Measurements from ENCODE around the gene HTT. TPM values are rescaled to one million over a fixed set of nuclear protein-coding genes. Genes with fewer than 3 reads are reported as not detected.

The HTT gene
- total RNA-seq (10 to 100 TPM; 28.3 to 63.2 (median 39.1) TPM), polyA plus RNA-seq (10 to 100 TPM; 13.3 to 35.2 TPM)
- long read RNA-seq, donor 1, partial matches to known transcripts: 9 of 48 reads
- long read RNA-seq, donor 1, other reads (novel, unspliced or antisense): 39 of 48 reads
- long read RNA-seq, donor 2: 0 reads
- long read RNA-seq, donor 3, partial matches to known transcripts: 15 of 36 reads
- long read RNA-seq, donor 3, other reads (novel, unspliced or antisense): 21 of 36 reads

DNA sequence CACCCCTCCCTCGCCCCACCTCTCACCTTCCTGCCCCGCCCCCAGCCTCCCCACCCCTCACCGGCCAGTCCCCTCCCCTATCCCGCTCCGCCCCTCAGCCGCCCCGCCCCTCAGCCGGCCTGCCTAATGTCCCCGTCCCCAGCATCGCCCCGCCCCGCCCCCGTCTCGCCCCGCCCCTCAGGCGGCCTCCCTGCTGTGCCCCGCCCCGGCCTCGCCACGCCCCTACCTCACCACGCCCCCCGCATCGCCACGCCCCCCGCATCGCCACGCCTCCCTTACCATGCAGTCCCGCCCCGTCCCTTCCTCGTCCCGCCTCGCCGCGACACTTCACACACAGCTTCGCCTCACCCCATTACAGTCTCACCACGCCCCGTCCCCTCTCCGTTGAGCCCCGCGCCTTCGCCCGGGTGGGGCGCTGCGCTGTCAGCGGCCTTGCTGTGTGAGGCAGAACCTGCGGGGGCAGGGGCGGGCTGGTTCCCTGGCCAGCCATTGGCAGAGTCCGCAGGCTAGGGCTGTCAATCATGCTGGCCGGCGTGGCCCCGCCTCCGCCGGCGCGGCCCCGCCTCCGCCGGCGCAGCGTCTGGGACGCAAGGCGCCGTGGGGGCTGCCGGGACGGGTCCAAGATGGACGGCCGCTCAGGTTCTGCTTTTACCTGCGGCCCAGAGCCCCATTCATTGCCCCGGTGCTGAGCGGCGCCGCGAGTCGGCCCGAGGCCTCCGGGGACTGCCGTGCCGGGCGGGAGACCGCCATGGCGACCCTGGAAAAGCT, at the start of gene HTT, which contains the start of gene HTT-AS:
Gene HTT, plus strand, starts transcription at position 604 of the 768 bp plus-strand sequence. Its CDS starts 145 bp downstream, at position 749.
Gene HTT-AS, minus strand, starts transcription at position 461 of the 768 bp plus-strand sequence.
- Histone ChIP-seq H3K9me3 (no peaks in the 10 kb centered on the region), H3K4me1 (ENCODE audit: insufficient read depth) (peaks cover 3% of the 10 kb centered on the region), H3K36me3 (no peaks in the 10 kb centered on the region), H3K4me3 (peak within 1 kb of the TSS; percentile 80), H3K27ac (peak within 1 kb of the TSS; percentile 85 to 86), H3K27me3 (no peaks in the 10 kb centered on the region)
- intact Hi-C loops (cut with DNase I): no loop called here
- peak; percentile 96 to 99 (median 97) for DNase-seq
- peak; percentile 47 for TF ChIP-seq POLR2A (IDR thresholded peaks at IDR 0.05)
- TF ChIP-seq EP300 (IDR thresholded peaks at IDR 0.05): no peak
- TF ChIP-seq, protein P1, sequence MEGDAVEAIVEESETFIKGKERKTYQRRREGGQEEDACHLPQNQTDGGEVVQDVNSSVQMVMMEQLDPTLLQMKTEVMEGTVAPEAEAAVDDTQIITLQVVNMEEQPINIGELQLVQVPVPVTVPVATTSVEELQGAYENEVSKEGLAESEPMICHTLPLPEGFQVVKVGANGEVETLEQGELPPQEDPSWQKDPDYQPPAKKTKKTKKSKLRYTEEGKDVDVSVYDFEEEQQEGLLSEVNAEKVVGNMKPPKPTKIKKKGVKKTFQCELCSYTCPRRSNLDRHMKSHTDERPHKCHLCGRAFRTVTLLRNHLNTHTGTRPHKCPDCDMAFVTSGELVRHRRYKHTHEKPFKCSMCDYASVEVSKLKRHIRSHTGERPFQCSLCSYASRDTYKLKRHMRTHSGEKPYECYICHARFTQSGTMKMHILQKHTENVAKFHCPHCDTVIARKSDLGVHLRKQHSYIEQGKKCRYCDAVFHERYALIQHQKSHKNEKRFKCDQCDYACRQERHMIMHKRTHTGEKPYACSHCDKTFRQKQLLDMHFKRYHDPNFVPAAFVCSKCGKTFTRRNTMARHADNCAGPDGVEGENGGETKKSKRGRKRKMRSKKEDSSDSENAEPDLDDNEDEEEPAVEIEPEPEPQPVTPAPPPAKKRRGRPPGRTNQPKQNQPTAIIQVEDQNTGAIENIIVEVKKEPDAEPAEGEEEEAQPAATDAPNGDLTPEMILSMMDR (IDR thresholded peaks at IDR 0.05): peak in 2 of 3 donors; percentile 31 to 40
- 0 to 1% (median 1%) methylated on average over 16 to 80 of the region's 81 CpGs for WGBS, 3 donors

DNA sequence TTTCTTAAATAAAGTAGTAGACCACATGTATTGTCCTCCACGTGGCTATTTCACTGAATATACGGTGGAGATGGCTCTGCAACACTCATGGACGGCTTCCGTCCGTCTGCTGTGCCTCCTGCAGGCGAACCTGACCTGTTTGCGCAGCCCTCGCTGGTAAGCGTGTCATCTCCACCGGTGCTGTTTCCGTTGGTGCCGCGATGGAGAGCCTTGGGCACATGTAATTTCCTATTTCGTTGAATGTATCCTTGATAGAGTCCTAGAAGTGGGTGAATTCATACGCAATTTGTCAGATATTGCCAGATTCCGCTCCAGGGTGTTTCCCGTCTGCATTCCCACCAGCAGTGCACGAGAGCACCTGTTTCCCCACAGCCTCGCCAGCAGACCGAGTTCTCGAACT, 48.6 kb upstream of the HTT start:
- Histone ChIP-seq H3K4me1 (ENCODE audit: insufficient read depth) (no peaks in the 10 kb centered on the region), H3K9me3 (no peaks in the 10 kb centered on the region), H3K27me3 (no peaks in the 10 kb centered on the region), H3K27ac (no peak overlapping the region), H3K4me3 (no peak overlapping the region), H3K36me3 (no peaks in the 10 kb centered on the region)
- TF ChIP-seq EP300 (IDR thresholded peaks at IDR 0.05) (no peak), POLR2A (IDR thresholded peaks at IDR 0.05) (no peak)
- WGBS, 3 donors: 93 to 95% (median 94%) methylated on average over 21 of the region's 21 CpGs
- intact Hi-C loops (cut with DNase I): no loop called here
- no peak for DNase-seq

DNA sequence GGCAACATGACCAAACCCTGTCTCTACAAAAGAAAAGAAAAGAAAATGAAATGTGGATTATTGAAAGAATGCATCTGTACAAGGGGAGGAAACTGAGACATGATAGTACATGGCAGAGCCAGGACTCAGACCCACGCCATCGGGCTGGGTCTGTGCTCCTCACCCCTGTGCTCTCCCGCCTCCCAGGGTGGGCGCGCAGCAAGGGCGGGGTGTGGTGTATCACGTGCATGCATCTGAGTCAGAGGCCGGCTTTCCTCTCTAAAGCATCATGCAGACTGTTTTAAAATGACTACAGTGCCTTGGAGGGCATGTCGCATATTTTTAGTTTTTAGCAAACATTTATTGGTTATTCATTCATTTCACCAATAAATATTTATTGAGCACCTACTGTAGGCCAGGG, 47.9 kb upstream of the HTT start:
- intact Hi-C loops (cut with DNase I): no loop called here
- H3K9me3 ChIP-seq: no peaks in the 10 kb centered on the region
- no peaks in the 10 kb centered on the region for H3K4me1 ChIP-seq (ENCODE audit: insufficient read depth)
- no peaks in the 10 kb centered on the region for H3K36me3 ChIP-seq
- H3K27ac ChIP-seq: no peak overlapping the region
- DNase-seq: no peak
- no peak overlapping the region for H3K4me3 ChIP-seq
- TF ChIP-seq POLR2A (IDR thresholded peaks at IDR 0.05): no peak
- no peak for TF ChIP-seq EP300 (IDR thresholded peaks at IDR 0.05)
- TF ChIP-seq, protein P1 (IDR thresholded peaks at IDR 0.05): no peak
- H3K27me3 ChIP-seq: no peaks in the 10 kb centered on the region
- 90 to 94% (median 93%) methylated on average over 9 of the region's 9 CpGs for WGBS, 3 donors

DNA sequence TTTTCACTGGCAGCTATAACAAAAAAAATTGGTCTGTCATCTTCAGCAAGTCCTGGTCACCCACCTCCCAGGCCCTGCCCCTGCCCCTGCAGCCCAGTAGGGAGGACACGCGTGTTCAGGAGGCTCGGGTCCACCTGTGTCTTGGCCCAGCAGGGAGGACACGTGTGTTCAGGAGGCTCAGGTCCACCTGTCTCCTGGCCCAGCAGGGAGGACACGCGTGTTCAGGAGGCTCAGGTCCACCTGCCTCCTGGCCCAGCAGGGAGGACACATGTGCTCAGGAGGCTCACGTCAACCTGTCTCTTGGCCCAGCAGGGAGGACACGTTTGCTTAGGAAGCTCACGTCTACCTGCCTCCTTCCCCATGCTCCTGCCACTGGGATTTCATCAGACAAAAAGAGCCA, 45.0 kb upstream of the HTT start:
- H3K36me3 ChIP-seq: no peaks in the 10 kb centered on the region
- H3K9me3 ChIP-seq: no peaks in the 10 kb centered on the region
- no peak for TF ChIP-seq POLR2A (IDR thresholded peaks at IDR 0.05)
- TF ChIP-seq, protein P1 (IDR thresholded peaks at IDR 0.05): no peak
- TF ChIP-seq EP300 (IDR thresholded peaks at IDR 0.05): no peak
- H3K27ac ChIP-seq: no peak overlapping the region
- H3K4me3 ChIP-seq: no peak overlapping the region
- no peaks in the 10 kb centered on the region for H3K4me1 ChIP-seq (ENCODE audit: insufficient read depth)
- intact Hi-C loops (cut with DNase I): no loop called here
- H3K27me3 ChIP-seq: no peaks in the 10 kb centered on the region
- no peak for DNase-seq
- 91 to 96% (median 94%) methylated on average over 9 of the region's 9 CpGs for WGBS, 3 donors
